Thoracic aorta (tissue), 2 donors: Measurements from ENCODE around the gene ARHGAP27. TPM values are rescaled to one million over a fixed set of nuclear protein-coding genes. Genes with fewer than 3 reads are reported as not detected.
"Not testable (repeated sequence)": the region's sequence is repeated elsewhere in the genome, so short reads cannot be mapped to it uniquely, and the experiment has no call there.

Experiments
- ATAC-seq: fragments of 150-250 bp; one replicate; pipeline ENCODE4 v1.8.0; 2017; ENCODE audit warnings: low read depth; ENCODE audit not compliant: insufficient number of reproducible peaks, low FRiP score
- DNase-seq: peaks from one replicate; pipeline ENCODE4 v3.0.0-alpha.2; 2020; ENCODE audit warnings: low spot score
- H3K27ac ChIP-seq, 2 donors: fragments of 200-600 bp; sonication (generic); 1 replicate in 1 of 2; 2 replicates in 1 of 2; pipeline ENCODE4 v1.5.1; 2016; ENCODE audit warnings: mild to moderate bottlenecking in 2 of 2, moderate library complexity in 2 of 2
- H3K27me3 ChIP-seq: fragments of 200-600 bp; sonication (generic); replicated peaks from 2 replicates; pipeline ENCODE4 v1.6.0; 2016; ENCODE audit warnings: mild to moderate bottlenecking; ENCODE audit not compliant: insufficient read depth
- H3K36me3 ChIP-seq: fragments of 200-600 bp; sonication (generic); one replicate; pipeline ENCODE4 v1.5.1; 2016
- H3K4me1 ChIP-seq, 2 donors: fragments of 200-600 bp; sonication (generic); 1 replicate in 1 of 2; 2 replicates in 1 of 2; pipeline versions ENCODE4 v1.5.1 to v1.6.0; 2016; ENCODE audit warnings: low read depth in 2 of 2, mild to moderate bottlenecking in 1 of 2; ENCODE audit not compliant: control insufficient read depth in 1 of 2
- H3K4me3 ChIP-seq: fragments of 200-600 bp; sonication (generic); 2 replicates; pipeline ENCODE4 v1.5.1; 2016; ENCODE audit warnings: mild to moderate bottlenecking
- H3K9me3 ChIP-seq: fragments of 200-600 bp; sonication (generic); 2 replicates; pipeline ENCODE4 v1.5.1; 2016
- total RNA-seq, 2 donors: library from RNA; depleted of rRNA; stranded (reverse); fragments of >200 nt; gene quantifications; one replicate each; pipeline versions ENCODE4 v1.1.0 to v1.2.3, GENCODE V29; 2016
- TF ChIP-seq, protein P1 (sequence below): fragments of 200-600 bp; sonication (generic); IDR thresholded peaks from one replicate; pipeline ENCODE4 v1.5.1; 2019; ENCODE audit warnings: antibody characterized with exemption

ARHGAP27 gene
- total RNA-seq, 2 donors from 2014 or later = 25.5 to 33.4 TPM

DNA sequence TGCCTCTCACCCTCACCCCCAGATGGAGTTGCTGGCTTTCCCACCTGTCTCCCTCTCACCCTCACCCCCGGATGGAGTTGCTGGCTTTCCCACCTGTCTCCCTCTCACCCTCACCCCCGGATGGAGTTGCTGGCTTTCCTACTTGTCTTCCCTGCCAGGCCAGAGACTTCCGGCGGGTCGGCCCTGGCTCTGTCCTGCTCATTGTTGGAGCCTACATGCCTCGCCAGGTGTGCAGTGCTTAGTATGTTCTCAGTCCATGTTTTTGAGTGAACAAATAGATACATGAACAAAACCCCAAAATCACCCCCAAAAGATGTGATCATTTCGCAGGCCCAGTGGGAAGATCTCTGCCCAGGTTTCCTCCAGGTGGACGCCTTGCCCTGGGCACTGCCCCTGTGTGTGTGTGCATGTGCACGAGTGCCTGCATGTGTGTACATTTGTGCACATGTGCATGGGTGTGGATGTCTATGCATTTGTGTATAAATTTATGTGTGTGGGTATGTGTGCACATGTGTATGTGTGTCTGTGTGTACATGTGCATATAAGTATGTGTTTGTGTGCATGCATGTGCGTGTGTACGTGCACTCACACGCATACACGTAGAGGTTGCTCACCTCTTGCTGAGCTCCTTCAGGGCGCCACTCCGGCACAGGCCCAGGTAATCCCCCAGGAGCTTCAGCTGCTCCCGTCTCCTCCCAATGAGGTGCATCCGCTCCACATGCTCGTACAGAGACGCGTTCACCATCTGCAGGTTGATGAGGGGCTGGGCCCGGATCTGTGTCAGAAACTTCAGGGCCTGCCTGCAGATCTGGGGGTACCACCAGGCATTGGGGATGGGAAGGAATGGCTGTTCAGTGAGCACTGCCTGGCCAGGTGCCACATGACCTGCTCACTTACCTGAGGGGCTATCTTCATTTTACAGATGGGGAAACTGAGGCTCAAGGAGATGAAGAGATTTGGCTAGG, 12.5 kb upstream of the ARHGAP27 start:
- ATAC-seq, H3K9me3 ChIP-seq, H3K27ac ChIP-seq, DNase-seq, H3K4me3 ChIP-seq, H3K27me3 ChIP-seq, H3K4me1 ChIP-seq: not testable (repeated sequence)
- H3K36me3 ChIP-seq = peaks cover 23% of the 10 kb centered on the region

DNA sequence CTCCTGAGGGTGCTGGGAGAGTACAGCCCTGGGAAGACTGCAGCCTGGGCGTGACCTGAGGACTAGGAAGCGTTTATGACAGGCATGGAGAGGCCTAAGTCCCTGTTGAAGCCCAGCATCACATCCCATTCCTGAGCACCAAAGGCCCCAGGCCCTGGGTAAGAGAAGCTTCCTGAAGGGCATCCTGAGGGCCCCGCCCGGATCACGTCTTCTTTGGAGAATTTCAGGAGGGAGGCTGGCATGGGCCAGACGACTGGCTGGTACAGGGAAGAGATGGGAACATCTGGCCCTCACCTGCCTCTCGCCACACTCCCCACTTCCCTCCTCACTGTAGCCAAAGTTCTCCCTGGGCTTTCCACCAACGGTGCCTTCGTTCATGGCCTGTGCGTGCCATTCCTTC, 11.6 kb upstream of the ARHGAP27 start:
- H3K27ac ChIP-seq = not testable (repeated sequence)
- H3K36me3 ChIP-seq = peaks cover 23% of the 10 kb centered on the region

DNA sequence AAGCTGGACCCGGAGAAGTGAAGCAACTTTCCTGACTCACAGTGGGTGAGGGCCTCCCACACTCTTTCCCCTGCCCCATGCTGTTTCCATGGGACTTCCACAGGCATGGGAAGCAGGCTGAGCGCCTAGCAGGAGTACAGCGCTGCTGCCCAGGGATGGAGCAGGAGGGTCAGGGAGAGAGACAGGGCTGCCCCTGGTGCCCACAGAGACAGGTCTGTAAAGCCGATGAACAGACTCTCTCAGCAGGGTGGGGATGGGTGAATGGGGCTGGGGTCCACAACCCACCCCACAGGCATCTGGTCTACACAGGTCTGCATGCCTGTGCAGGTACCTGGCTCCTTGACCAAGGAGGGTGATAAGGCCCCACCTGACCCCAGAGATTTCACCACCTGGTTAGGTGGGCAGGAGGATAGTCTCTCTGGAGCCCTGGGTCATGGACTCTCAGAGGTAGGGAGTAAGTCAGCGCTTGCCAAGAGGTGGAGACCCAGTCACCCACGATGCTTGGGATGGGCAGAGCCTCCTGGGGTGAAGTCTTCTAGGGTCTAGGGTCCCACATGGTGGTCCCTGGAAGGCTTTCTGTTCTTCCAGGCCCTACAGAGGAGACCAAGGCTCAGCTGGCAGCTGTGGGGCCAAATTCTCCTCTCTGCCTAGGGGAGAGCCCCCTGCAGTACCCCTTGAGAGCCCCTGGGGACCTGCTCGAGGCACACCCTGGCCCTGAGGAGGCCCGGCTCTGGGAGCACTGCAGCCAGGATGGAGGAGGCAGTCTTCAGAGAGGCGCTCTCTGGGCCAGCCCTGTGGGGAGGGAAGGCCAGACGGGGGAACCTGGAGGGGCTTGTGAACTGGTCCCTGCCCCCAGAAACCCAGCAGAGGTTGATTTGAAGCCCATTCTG, 10.9 kb upstream of the ARHGAP27 start:
- H3K4me3 ChIP-seq, H3K9me3 ChIP-seq, H3K27ac ChIP-seq, DNase-seq, H3K27me3 ChIP-seq, ATAC-seq, H3K4me1 ChIP-seq: not testable (repeated sequence)
- H3K36me3 ChIP-seq = peaks cover 30% of the 10 kb centered on the region

More for the DNA sequence above, 11.6 kb upstream of the ARHGAP27 start:
- not testable (repeated sequence) for ATAC-seq, H3K4me3 ChIP-seq, H3K4me1 ChIP-seq, H3K27me3 ChIP-seq, DNase-seq, H3K9me3 ChIP-seq

DNA sequence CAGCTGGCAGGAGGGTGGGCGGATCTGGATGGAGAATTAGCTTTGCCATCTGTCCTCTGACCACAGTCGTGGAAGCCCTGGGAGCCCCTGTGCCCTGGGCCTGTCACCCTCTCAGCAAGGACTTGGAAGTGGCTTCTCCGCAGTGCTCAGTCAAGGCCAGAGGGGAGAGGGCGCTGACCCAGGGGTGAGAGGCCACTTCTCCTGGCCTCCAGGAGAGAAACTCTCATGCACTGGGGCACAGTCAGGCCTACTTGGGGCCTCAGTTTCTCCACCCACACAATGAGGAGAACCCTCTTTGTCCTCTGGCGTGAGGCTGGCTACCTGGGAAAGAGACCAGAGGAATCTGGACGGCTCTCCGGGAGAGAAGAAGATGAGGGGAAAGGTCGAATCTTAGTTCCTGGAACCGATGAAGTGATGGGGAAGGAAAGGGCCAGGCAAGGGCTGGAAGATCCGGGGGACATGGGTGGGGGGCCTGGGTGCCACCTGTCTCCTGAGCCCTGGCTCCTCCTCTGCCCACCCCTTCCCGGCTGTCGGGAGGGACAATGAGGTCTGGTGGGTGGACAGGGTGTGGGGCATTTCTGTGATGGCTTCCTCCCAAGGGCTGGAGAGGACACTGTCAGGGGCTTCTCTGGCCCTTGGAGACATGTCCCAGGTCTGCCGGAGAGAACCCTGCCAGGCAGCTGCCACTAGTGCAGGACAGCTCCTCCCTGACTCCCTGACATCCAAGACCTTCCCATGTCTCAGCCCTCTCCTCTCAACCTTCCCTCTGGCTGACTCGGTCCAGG, 9.0 kb upstream of the ARHGAP27 start:
- Histone ChIP-seq H3K27me3 (no peaks in the 10 kb centered on the region), H3K4me3 (no peak overlapping the region), H3K36me3 (peaks cover 39% of the 10 kb centered on the region), H3K4me1 (no peaks in the 10 kb centered on the region), H3K9me3 (no peaks in the 10 kb centered on the region), H3K27ac (no peak overlapping the region)
- no peak for DNase-seq
- ATAC-seq = no peak
- TF ChIP-seq, protein P1, sequence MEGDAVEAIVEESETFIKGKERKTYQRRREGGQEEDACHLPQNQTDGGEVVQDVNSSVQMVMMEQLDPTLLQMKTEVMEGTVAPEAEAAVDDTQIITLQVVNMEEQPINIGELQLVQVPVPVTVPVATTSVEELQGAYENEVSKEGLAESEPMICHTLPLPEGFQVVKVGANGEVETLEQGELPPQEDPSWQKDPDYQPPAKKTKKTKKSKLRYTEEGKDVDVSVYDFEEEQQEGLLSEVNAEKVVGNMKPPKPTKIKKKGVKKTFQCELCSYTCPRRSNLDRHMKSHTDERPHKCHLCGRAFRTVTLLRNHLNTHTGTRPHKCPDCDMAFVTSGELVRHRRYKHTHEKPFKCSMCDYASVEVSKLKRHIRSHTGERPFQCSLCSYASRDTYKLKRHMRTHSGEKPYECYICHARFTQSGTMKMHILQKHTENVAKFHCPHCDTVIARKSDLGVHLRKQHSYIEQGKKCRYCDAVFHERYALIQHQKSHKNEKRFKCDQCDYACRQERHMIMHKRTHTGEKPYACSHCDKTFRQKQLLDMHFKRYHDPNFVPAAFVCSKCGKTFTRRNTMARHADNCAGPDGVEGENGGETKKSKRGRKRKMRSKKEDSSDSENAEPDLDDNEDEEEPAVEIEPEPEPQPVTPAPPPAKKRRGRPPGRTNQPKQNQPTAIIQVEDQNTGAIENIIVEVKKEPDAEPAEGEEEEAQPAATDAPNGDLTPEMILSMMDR = no peak

DNA sequence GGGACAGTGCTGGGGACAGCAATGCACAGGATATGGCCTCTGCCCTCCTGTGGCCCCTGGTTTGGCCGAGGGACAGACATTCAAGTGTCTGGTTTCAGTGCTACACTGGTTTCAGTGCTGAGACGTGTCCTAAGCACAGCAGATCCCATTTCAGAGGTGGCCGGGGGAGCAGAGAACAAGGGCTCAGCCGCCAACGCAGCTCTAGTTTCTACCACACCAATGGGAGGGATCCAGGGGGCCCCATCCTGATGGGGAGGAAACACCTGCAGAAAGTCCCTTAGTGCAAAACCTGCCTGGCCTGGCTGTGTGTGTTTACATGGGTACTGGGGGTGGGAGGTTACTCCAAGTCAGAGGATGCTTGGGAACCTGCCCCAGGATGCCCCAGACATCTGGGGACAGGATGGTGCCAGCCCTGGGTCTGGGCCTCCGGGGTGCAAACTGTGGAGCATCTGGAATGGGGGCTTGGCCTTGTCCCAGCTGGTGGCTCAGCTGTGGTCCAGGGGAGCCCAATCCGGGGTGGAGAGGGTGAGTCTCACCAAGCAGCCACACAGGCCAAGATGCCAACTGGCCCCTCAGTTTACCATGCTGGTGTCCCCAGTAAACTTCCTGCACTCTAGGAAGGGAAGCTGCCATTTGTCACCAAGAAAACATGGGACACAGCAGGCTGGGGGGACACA, 8.3 kb upstream of the ARHGAP27 start:
- H3K27me3 ChIP-seq, H3K27ac ChIP-seq, H3K9me3 ChIP-seq, DNase-seq, H3K4me1 ChIP-seq, H3K4me3 ChIP-seq, ATAC-seq: not testable (repeated sequence)
- peaks cover 47% of the 10 kb centered on the region for H3K36me3 ChIP-seq

DNA sequence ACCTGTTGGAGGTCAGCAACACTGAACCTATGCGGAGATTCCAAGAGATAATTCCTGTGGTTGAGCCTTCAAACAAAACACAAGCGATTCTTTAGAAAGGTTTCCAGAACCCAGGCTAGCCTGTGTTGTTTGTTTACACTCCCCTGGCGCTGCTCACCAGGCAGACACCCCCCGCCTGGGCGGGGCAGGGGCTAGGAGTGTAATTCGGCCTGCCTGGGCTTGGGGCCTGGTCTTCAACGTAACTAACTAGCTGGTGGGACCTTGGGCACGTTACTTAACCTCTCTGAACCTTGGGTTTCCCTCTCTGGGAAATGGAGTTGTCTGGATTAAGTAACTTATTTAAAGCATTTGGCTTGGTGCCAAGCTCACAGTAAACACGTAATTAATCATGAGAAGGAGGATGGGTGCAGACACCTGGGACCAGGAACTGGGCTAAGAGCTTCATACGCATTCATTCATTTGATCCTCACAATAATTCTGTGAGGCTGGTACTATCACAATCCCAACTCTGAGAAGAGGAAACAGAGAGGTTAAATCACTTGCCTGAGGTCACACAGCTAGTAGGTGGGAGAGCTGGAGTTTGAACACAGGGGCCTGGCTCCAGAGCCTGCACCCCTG, 7.6 kb upstream of the ARHGAP27 start:
- Histone ChIP-seq H3K4me3 (no peak overlapping the region), H3K9me3 (no peaks in the 10 kb centered on the region), H3K4me1 (no peaks in the 10 kb centered on the region), H3K27me3 (no peaks in the 10 kb centered on the region), H3K36me3 (peaks cover 50% of the 10 kb centered on the region), H3K27ac (no peak overlapping the region)
- ATAC-seq (no peak), DNase-seq (no peak)
- TF ChIP-seq, protein P1 = no peak
